T-helper 22 cell (primary cell): ENCODE results near the gene ANO1.
"Not testable (repeated sequence)": the region's sequence is repeated elsewhere in the genome, so short reads cannot be mapped to it uniquely, and the experiment has no call there.

Source experiments
- DNase-seq: peaks from one replicate; pipeline ENCODE4 v3.0.0-alpha.2; 2020; ENCODE audit warnings: low read depth

Gene ANO1

DNA sequence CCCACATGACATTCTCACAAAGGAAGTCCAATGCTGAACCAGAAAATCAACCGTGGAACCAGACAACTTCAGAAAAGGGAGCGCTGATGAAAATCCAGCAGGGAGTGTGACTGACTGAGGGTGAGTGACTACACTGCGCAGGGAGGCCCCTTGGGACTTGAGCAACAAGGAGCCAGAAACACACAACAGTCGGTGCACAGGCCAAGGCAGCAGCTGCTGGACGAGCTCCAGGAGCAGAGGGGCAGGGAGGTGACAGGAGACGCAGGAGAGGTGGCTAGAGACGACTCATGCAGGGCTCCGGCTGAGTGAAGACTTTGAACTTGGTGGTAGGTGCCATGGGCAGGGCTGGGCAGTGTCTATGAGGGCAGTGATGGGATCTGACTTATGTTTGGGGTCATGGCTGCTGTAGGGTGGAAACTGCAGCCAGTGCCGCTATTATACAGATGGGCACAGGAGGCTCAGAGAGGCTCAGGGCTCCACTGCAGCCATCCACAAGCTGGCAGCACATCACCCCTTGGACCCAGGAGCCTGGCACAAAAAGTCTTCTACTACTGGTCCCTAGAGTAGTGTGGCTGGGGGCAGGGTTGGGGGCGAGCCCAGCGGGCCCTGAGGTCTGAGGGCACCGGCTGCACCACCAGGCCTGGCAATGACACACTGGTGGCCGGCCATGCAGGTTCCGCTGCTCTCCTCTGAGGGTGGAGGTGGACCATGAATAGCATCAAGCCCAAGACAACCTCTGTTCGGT is 114.7 kb downstream of the ANO1 start:
- DNase-seq: no peak

DNA sequence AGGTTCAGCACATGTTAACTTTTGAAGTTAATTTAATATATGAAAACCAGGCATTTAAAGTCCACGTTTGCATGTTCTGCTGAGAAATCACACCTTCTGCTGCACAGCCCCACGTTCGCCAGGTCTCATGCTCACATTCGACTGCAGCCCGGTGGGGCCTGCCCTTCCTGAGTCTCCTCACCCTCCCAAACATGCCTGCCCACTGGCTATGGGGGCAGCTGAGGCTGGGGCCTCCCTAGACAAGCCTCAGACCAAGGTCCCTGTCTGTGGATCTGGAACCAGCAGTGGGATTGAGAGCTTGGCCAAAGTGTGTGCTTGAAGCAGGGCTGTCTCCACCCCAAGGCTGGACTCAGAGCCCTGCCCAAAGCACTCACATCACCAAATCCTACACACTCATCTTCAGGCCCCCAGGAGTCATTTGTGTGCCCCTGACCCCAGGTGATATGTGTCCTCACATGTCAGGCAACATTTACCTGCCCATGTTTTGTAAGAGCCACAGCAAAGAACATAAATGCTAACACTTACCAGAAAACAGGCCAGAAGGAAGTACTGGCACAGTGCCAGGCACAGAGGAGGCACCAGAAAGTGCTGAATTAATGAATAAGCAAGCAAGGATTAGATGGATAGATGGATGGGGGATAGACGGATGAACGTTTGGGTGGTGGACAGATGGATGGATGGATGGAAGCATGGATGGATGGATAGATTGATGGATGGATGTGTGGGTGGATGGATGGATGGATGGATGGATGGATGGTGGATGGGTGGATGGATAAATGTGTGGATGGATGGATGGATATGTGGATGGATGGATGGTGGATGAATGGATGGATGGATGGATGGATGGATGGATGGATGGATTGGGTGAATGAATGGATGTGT is 115.5 kb downstream of the ANO1 start:
- DNase-seq: no peak

GRCh38 chr11:70194792-70195791 is 117.0 kb downstream of the ANO1 start:
- DNase-seq: no peak

DNA sequence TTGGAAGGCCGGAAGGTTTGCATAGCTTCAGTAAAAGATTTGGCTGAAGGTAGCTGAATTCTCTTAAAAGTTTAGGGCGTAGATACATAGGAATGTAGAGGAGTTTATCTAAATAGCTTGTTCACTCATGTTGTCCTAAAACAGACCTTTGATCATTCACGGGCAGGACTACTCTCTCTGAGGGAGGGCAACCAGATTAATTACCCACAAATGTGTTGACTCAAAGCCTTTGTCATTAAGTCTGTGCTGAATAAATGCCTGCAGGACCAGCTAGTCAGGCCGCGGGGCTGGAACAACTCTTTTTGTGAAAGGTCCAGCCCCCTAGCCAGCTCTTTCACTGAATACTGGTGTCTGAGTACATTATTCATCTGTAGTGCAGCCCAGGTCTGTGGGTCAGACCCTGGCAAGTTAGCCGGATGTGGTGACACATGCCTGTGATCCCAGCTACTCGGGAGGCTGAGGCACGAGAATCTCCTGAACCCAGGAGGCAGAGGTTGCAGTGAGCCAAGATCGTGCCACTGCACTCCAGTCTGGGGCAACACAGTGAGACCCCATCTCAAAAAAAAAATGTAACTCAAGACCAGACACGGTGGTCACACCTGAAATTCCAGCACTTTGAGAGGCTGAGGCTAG is 122.2 kb downstream of the ANO1 start:
- DNase-seq: no peak

DNA sequence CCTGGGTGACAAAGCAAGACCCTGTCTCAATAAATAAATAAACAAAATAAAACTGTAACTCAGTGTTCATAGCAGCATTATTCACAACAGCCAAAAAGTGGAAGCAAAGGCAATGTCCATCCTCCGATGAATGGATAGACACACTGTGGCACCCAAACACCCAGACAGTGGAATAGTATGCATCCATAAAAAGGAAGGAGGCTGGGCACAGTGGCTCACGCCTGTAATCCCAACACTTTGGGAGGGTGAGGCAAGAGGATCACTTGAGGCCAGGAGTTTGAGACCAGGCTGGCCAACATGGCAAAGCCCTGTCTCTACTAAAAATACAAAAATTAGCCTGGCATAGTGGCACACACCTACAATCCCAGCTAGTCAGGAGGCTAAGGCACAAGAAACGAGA is 122.9 kb downstream of the ANO1 start:
- DNase-seq: not testable (repeated sequence)

- no peak for DNase-seq
Measured at GRCh38 chr11:70201882-70202861, 124.1 kb downstream of the ANO1 start.

- peak; percentile 83 for DNase-seq
Measured at GRCh38 chr11:70202920-70203750, 125.0 kb downstream of the ANO1 start, which contains the start of gene FADD. TSS of gene FADD (plus strand) at chr11:70203296. CDS start at chr11:70203460, 164 bp downstream.

- peak; percentile 81 for DNase-seq
Measured at GRCh38 chr11:70203751-70204465, 125.8 kb downstream of the ANO1 start.

DNA sequence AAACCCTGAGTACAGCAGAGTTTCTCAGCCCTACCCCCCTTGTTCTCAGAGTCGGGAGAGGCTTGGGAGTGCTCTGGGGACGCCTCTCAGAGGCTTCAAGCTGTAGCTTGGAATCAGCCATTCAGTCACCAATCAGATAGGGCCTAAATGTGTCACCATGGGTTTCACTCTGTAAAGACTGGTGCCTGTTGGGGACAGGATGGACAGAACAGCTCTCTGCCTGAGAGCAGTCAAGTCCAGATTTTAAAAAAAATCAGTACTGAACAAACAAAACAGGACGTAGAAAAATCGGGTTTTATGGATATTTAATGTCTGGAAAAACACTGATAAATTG is 126.3 kb downstream of the ANO1 start:
- no peak for DNase-seq

- no peak for DNase-seq
Measured at GRCh38 chr11:70205049-70205725, 127.1 kb downstream of the ANO1 start.

DNA sequence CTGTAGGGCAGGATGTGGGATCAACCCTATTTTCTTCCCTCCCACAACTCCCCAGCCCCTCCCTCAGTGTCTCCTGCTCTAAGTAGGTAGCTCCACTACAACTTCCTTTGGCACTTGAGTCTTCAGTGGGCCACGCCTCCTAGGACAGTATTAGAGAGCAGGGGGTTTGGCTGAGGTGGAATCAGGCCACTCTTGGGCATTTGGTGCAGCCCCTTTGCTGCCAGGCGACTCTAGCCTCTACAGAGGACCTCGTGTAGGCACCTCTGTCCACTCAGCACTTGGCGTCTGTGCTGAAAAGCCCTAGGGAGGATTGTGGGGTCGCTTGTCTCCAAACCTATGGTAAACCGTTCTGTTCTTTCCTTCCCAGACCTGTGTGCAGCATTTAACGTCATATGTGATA is 127.6 kb downstream of the ANO1 start:
- no peak for DNase-seq

DNA sequence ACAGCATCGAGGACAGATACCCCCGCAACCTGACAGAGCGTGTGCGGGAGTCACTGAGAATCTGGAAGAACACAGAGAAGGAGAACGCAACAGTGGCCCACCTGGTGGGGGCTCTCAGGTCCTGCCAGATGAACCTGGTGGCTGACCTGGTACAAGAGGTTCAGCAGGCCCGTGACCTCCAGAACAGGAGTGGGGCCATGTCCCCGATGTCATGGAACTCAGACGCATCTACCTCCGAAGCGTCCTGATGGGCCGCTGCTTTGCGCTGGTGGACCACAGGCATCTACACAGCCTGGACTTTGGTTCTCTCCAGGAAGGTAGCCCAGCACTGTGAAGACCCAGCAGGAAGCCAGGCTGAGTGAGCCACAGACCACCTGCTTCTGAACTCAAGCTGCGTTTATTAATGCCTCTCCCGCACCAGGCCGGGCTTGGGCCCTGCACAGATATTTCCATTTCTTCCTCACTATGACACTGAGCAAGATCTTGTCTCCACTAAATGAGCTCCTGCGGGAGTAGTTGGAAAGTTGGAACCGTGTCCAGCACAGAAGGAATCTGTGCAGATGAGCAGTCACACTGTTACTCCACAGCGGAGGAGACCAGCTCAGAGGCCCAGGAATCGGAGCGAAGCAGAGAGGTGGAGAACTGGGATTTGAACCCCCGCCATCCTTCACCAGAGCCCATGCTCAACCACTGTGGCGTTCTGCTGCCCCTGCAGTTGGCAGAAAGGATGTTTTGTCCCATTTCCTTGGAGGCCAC is 128.3 kb downstream of the ANO1 start:
- DNase-seq: no peak

- no peak for DNase-seq
Measured at GRCh38 chr11:70206982-70207376, 128.9 kb downstream of the ANO1 start.

GRCh38 chr11:70207531-70208131 is 129.5 kb downstream of the ANO1 start:
- no peak for DNase-seq

GRCh38 chr11:70209391-70209912 is 131.3 kb downstream of the ANO1 start:
- no peak for DNase-seq

- DNase-seq: no peak
Measured at GRCh38 chr11:70210051-70210501, 132.0 kb downstream of the ANO1 start.

- no peak for DNase-seq
Measured at GRCh38 chr11:70210530-70210929, 132.4 kb downstream of the ANO1 start.
